ENCODE data around the gene ULK4. TPM values are rescaled to one million over a fixed set of nuclear protein-coding genes. Genes with fewer than 3 reads are reported as not detected.

ULK4 gene
- total RNA-seq, 1 donor from 2014 or later, result 18.6 TPM

GRCh38 chr3:41673650-41674049 is 288.3 kb downstream of the ULK4 start:
- H3K27ac Mint-ChIP-seq, result no peak overlapping the region

DNA sequence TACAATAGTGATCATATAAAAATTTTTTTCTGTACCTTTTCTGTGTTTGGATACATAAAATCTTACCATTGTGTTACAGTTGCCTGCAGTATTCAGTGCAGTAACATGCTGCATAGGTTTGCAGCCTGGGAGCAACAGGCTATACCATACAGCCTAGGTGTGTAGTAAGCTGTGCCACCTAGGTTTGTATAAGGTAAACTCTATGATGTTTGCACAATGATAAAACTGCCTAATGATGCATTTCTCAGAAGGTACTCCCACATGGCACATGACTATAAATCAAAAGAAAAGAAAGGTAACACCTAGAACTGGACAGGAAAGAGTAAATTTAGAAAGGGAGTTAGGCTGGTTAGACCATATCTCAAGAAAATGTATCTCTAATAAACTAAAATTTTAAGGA is 293.5 kb downstream of the ULK4 start:
- TF ChIP-seq CTCF (IDR thresholded peaks at IDR 0.05), result no peak

More at GRCh38 chr3:41673650-41674049, 288.3 kb downstream of the ULK4 start:
- ATAC-seq (ENCODE audit: low read depth), result no peak
- Mint-ChIP-seq H3K9me3 (peaks cover 14% of the 10 kb centered on the region), H3K4me1 (no peaks in the 10 kb centered on the region), H3K36me3 (ENCODE audit: low read depth) (peaks cover 9% of the 10 kb centered on the region), H3K27me3 (no peaks in the 10 kb centered on the region), H3K4me3 (no peak overlapping the region)
- ChIA-PET POLR2A (no interaction called here), CTCF (no interaction called here)
- no peak for TF ChIP-seq CTCF (IDR thresholded peaks at IDR 0.05)
- intact Hi-C loops (cut with micrococcal nuclease), result no loop called here
- no peak for DNase-seq

GRCh38 chr3:41662288-41662687 is 299.6 kb downstream of the ULK4 start:
- peaks cover 36% of the 10 kb centered on the region for H3K36me3 Mint-ChIP-seq (ENCODE audit: low read depth)
- H3K27me3 Mint-ChIP-seq, result no peaks in the 10 kb centered on the region
- no peaks in the 10 kb centered on the region for H3K4me1 Mint-ChIP-seq
- POLR2A ChIA-PET, result no interaction called here
- DNase-seq (no peak), ATAC-seq (ENCODE audit: low read depth) (no peak)
- intact Hi-C loops (cut with micrococcal nuclease), result no loop called here
- no peak for TF ChIP-seq CTCF (IDR thresholded peaks at IDR 0.05)
- peaks cover 17% of the 10 kb centered on the region for H3K9me3 Mint-ChIP-seq
- no peak overlapping the region for H3K27ac Mint-ChIP-seq
- H3K4me3 Mint-ChIP-seq, result no peak overlapping the region
- CTCF ChIA-PET, result no interaction called here

More for the DNA sequence above, 293.5 kb downstream of the ULK4 start:
- H3K9me3 Mint-ChIP-seq, result peaks cover 31% of the 10 kb centered on the region
- CTCF ChIA-PET, result no interaction called here
- no peak overlapping the region for H3K27ac Mint-ChIP-seq
- H3K27me3 Mint-ChIP-seq, result no peaks in the 10 kb centered on the region
- intact Hi-C loops (cut with micrococcal nuclease), result no loop called here
- no peak for DNase-seq
- POLR2A ChIA-PET, result no interaction called here
- H3K36me3 Mint-ChIP-seq (ENCODE audit: low read depth), result peaks cover 35% of the 10 kb centered on the region
- ATAC-seq (ENCODE audit: low read depth), result no peak
- H3K4me3 Mint-ChIP-seq, result no peak overlapping the region
- no peaks in the 10 kb centered on the region for H3K4me1 Mint-ChIP-seq

- no peak overlapping the region for H3K4me3 Mint-ChIP-seq
- H3K27me3 Mint-ChIP-seq, result no peaks in the 10 kb centered on the region
- ATAC-seq (ENCODE audit: low read depth) (no peak), DNase-seq (no peak)
- TF ChIP-seq CTCF (IDR thresholded peaks at IDR 0.05), result no peak
- H3K4me1 Mint-ChIP-seq, result no peaks in the 10 kb centered on the region
- no peak overlapping the region for H3K27ac Mint-ChIP-seq
- POLR2A ChIA-PET, result no interaction called here
- H3K9me3 Mint-ChIP-seq, result peaks cover 17% of the 10 kb centered on the region
- peaks cover 36% of the 10 kb centered on the region for H3K36me3 Mint-ChIP-seq (ENCODE audit: low read depth)
- intact Hi-C loops (cut with micrococcal nuclease), result no loop called here
- CTCF ChIA-PET, result no interaction called here
Measured at GRCh38 chr3:41661796-41662195, 300.1 kb downstream of the ULK4 start.

- intact Hi-C loops (cut with micrococcal nuclease), result no loop called here
- Mint-ChIP-seq H3K4me1 (no peaks in the 10 kb centered on the region), H3K27me3 (no peaks in the 10 kb centered on the region), H3K4me3 (no peak overlapping the region), H3K9me3 (peaks cover 9% of the 10 kb centered on the region), H3K27ac (no peak overlapping the region), H3K36me3 (ENCODE audit: low read depth) (peaks cover 25% of the 10 kb centered on the region)
- POLR2A ChIA-PET, result no interaction called here
- TF ChIP-seq CTCF (IDR thresholded peaks at IDR 0.05), result no peak
- DNase-seq (no peak), ATAC-seq (ENCODE audit: low read depth) (no peak)
- CTCF ChIA-PET, result no interaction called here
Measured at GRCh38 chr3:41660510-41660909, 301.4 kb downstream of the ULK4 start.
